Muscle of leg (tissue), 11 donors: ENCODE measurements around the gene AURKA. TPM values are rescaled to one million over a fixed set of nuclear protein-coding genes. Genes with fewer than 3 reads are reported as not detected.
"Not testable (repeated sequence)": the region's sequence is repeated elsewhere in the genome, so short reads cannot be mapped to it uniquely, and the experiment has no call there.

Experiments used
- DNase-seq: peaks from one replicate; pipeline ENCODE4 v3.0.0; 2013
- H3K27ac ChIP-seq: one replicate; pipeline ENCODE4 v1.5.1; 2013; ENCODE audit warnings: mild to moderate bottlenecking, low read length, control low read depth
- H3K27me3 ChIP-seq: one replicate; pipeline ENCODE4 v1.6.1; 2013; ENCODE audit warnings: low read length; ENCODE audit not compliant: control insufficient read depth, insufficient read depth
- H3K36me3 ChIP-seq: one replicate; pipeline ENCODE4 v1.6.1; 2013; ENCODE audit warnings: low read length; ENCODE audit not compliant: control insufficient read depth, insufficient read depth
- H3K4me1 ChIP-seq: one replicate; pipeline ENCODE4 v1.6.1; 2013; ENCODE audit warnings: low read length; ENCODE audit not compliant: control insufficient read depth, insufficient read depth
- H3K4me3 ChIP-seq: one replicate; pipeline ENCODE4 v1.5.1; 2013; ENCODE audit warnings: low read length, control low read depth
- H3K9me3 ChIP-seq: replicated peaks from 2 replicates; pipeline ENCODE4 v1.6.1; 2013; ENCODE audit warnings: low read depth, low read length; ENCODE audit not compliant: control insufficient read depth
- WGBS: methylation state at CpG from one replicate; pipeline ENCODE4 v1.1.5; 2013; ENCODE audit warnings: missing lambda C conversion rate; ENCODE audit not compliant: insufficient coverage; 5-methylcytosine and 5-hydroxymethylcytosine counted together
- polyA plus RNA-seq, 8 donors: library from polyadenylated mRNA; unstranded; fragments of 120-200 nt; gene quantifications; one replicate each; pipeline versions ENCODE4 v1.2.1 to v1.2.3, GENCODE V29; 2013; ENCODE audit warnings: inconsistent platforms in 1 of 8, low replicate concordance in 1 of 8; ENCODE audit not compliant: insufficient read length in 8 of 8, insufficient read depth in 1 of 8
- total RNA-seq: library from RNA; stranded (reverse); fragments of 120-200 nt; gene quantifications from one replicate; pipeline ENCODE4 v1.2.4, GENCODE V29; 2013

Gene AURKA
- total and polyA plus RNA-seq, 9 donors, result 7.0 to 10.5 (median 9.4) TPM

- no peaks in the 10 kb centered on the region for H3K4me1 ChIP-seq
- DNase-seq, result no peak
- peak overlapping the region; percentile 31 for H3K27ac ChIP-seq
- 94% methylated on average over 7 of the region's 7 CpGs for WGBS
- H3K9me3 ChIP-seq, result no peaks in the 10 kb centered on the region
- peaks cover 15% of the 10 kb centered on the region for H3K36me3 ChIP-seq
- peak overlapping the region; percentile 13 for H3K4me3 ChIP-seq
- no peaks in the 10 kb centered on the region for H3K27me3 ChIP-seq
Measured at GRCh38 chr20:56412473-56412790, 20.4 kb upstream of the AURKA start.

GRCh38 chr20:56411759-56412472 lies 19.9 kb upstream of the AURKA start, which contains the start of gene CASS4:
Gene CASS4, plus strand, starts transcription at chr20:56412260. Its CDS starts 199 bp downstream, at chr20:56412459.
- Histone ChIP-seq H3K27me3 (no peaks in the 10 kb centered on the region), H3K36me3 (peaks cover 20% of the 10 kb centered on the region), H3K4me3 (peak within 1 kb of the TSS; percentile 13), H3K4me1 (no peaks in the 10 kb centered on the region), H3K27ac (peak within 1 kb of the TSS; percentile 31), H3K9me3 (no peaks in the 10 kb centered on the region)
- 69% methylated on average over 7 of the region's 10 CpGs for WGBS
- peak; percentile 72 for DNase-seq

GRCh38 chr20:56411287-56411686 lies 19.3 kb upstream of the AURKA start:
- H3K27me3 ChIP-seq, H3K9me3 ChIP-seq, H3K4me1 ChIP-seq, H3K4me3 ChIP-seq, H3K27ac ChIP-seq, DNase-seq: not testable (repeated sequence)
- H3K36me3 ChIP-seq, result peaks cover 24% of the 10 kb centered on the region
- WGBS, result 93% methylated on average over 7 of the region's 7 CpGs

GRCh38 chr20:56409956-56410355 lies 17.9 kb upstream of the AURKA start:
- no peaks in the 10 kb centered on the region for H3K4me1 ChIP-seq
- H3K27me3 ChIP-seq, result no peaks in the 10 kb centered on the region
- WGBS, result 75% methylated on average over 1 of the region's 1 CpG
- no peak overlapping the region for H3K27ac ChIP-seq
- no peak overlapping the region for H3K4me3 ChIP-seq
- H3K36me3 ChIP-seq, result peaks cover 29% of the 10 kb centered on the region
- H3K9me3 ChIP-seq, result no peaks in the 10 kb centered on the region
- no peak for DNase-seq

- Histone ChIP-seq H3K4me1 (no peaks in the 10 kb centered on the region), H3K27me3 (no peaks in the 10 kb centered on the region), H3K27ac (no peak overlapping the region), H3K36me3 (peaks cover 29% of the 10 kb centered on the region), H3K9me3 (no peaks in the 10 kb centered on the region), H3K4me3 (no peak overlapping the region)
- 100% methylated on average over 2 of the region's 5 CpGs for WGBS
- DNase-seq, result peak; percentile 37
Measured at GRCh38 chr20:56409521-56409920, 17.5 kb upstream of the AURKA start.

GRCh38 chr20:56406910-56407309 lies 14.9 kb upstream of the AURKA start:
- Histone ChIP-seq H3K4me1 (no peaks in the 10 kb centered on the region), H3K36me3 (peaks cover 42% of the 10 kb centered on the region), H3K27me3 (no peaks in the 10 kb centered on the region), H3K9me3 (no peaks in the 10 kb centered on the region), H3K4me3 (no peak overlapping the region), H3K27ac (no peak overlapping the region)
- 83% methylated on average over 1 of the region's 3 CpGs for WGBS
- DNase-seq, result no peak

GRCh38 chr20:56405356-56405755 lies 13.3 kb upstream of the AURKA start:
- not testable (repeated sequence) for H3K27ac ChIP-seq, H3K4me3 ChIP-seq, H3K27me3 ChIP-seq, H3K9me3 ChIP-seq, DNase-seq, H3K4me1 ChIP-seq
- 98% methylated on average over 11 of the region's 12 CpGs for WGBS
- H3K36me3 ChIP-seq, result peaks cover 52% of the 10 kb centered on the region

- no peaks in the 10 kb centered on the region for H3K9me3 ChIP-seq
- no peak for DNase-seq
- no peaks in the 10 kb centered on the region for H3K4me1 ChIP-seq
- 94% methylated on average over 21 of the region's 26 CpGs for WGBS
- H3K36me3 ChIP-seq, result peaks cover 56% of the 10 kb centered on the region
- no peaks in the 10 kb centered on the region for H3K27me3 ChIP-seq
- no peak overlapping the region for H3K4me3 ChIP-seq
- H3K27ac ChIP-seq, result no peak overlapping the region
Measured at GRCh38 chr20:56403465-56403864, 11.4 kb upstream of the AURKA start.

- H3K27me3 ChIP-seq, result no peaks in the 10 kb centered on the region
- no peaks in the 10 kb centered on the region for H3K4me1 ChIP-seq
- no peak overlapping the region for H3K27ac ChIP-seq
- peaks cover 62% of the 10 kb centered on the region for H3K36me3 ChIP-seq
- H3K4me3 ChIP-seq, result no peak overlapping the region
- H3K9me3 ChIP-seq, result no peaks in the 10 kb centered on the region
- peak; percentile 83 for DNase-seq
Measured at GRCh38 chr20:56400001-56400640, 8.1 kb upstream of the AURKA start.

- Histone ChIP-seq H3K9me3 (no peaks in the 10 kb centered on the region), H3K4me1 (peaks cover 14% of the 10 kb centered on the region), H3K27me3 (no peaks in the 10 kb centered on the region), H3K27ac (no peak overlapping the region), H3K36me3 (peaks cover 37% of the 10 kb centered on the region), H3K4me3 (no peak overlapping the region)
- 87% methylated on average over 2 of the region's 4 CpGs for WGBS
- peak; percentile 15 for DNase-seq
Measured at GRCh38 chr20:56395166-56395565, 3.2 kb upstream of the AURKA start.
